Keratinocyte (primary cell): ENCODE measurements around the gene HEATR1.

Experiments used
- CTCF ChIP-seq, 3 experiments: IDR thresholded peaks in 1 of 3; conservative IDR thresholded peaks in 1 of 3; optimal IDR thresholded peaks in 1 of 3; 2 replicates in 2 of 3; 3 replicates in 1 of 3; pipeline versions ENCODE3 to v1.5.1; 2011; ENCODE audit warnings: low read length in 3 of 3, mild to moderate bottlenecking in 3 of 3, moderate library complexity in 2 of 3, control low read depth in 1 of 3, inconsistent platforms in 1 of 3; ENCODE audit not compliant: insufficient read depth in 2 of 3; ENCODE audit errors: extremely low read depth in 1 of 3
- EZH2 ChIP-seq: IDR thresholded peaks from one replicate; pipeline ENCODE4 v1.6.1; 2012; ENCODE audit warnings: inconsistent platforms, mild to moderate bottlenecking, low read length, moderate library complexity

GRCh38 chr1:236532850-236533249 is 71.5 kb downstream of the HEATR1 start:
- TF ChIP-seq CTCF (optimal IDR thresholded peaks at IDR 0.05 in 1 of 3, IDR thresholded peaks at IDR 0.05 in 1 of 3, conservative IDR thresholded peaks at IDR 0.05 in 1 of 3; ENCODE audit: extremely low read depth in 1 of 3, insufficient read depth in 2 of 3, low read length in 3 of 3) (no peak), EZH2 (no peak)
